GM13976 (cell line): Measurements from ENCODE around the gene RUNX3.

Experiments
- DNase-seq: peaks from one replicate; pipeline ENCODE4 v3.0.0; 2012; ENCODE audit warnings: low spot score
- CTCF ChIP-seq: IDR thresholded peaks from 2 replicates; pipeline ENCODE4 v1.5.1; 2012; ENCODE audit warnings: borderline replicate concordance, mild to moderate bottlenecking; ENCODE audit not compliant: insufficient read depth; ENCODE audit errors: extremely low read depth, missing control alignments, control extremely low read depth
- in situ Hi-C: fragments of 300-500 bp; cut with MboI; formaldehyde crosslinking; loops from one replicate; pipeline ENCODE4 v1.12.0; 2022; ENCODE audit warnings: low sequenced_read_pairs, mixed read lengths, inconsistent platforms; ENCODE audit not compliant: unreplicated experiment

The RUNX3 gene

GRCh38 chr1:24856787-24857506 is 73.1 kb downstream of the RUNX3 start:
- no peak for TF ChIP-seq CTCF
- in situ Hi-C loops, result loop anchor here (10.0 kb wide), 1 partner anchor 178 kb away; no protein-coding TSS in a partner anchor
- no peak for DNase-seq

- TF ChIP-seq CTCF, result no peak
- in situ Hi-C loops, result loop anchor here (10.0 kb wide), 1 partner anchor 179 kb away; no protein-coding TSS in a partner anchor
These were observed 74.6 kb downstream of the RUNX3 start for GRCh38 chr1:24855474-24855873.

GRCh38 chr1:24853649-24854048 is 76.4 kb downstream of the RUNX3 start:
- no peak for TF ChIP-seq CTCF
- no peak for DNase-seq

More at GRCh38 chr1:24855474-24855873, 74.6 kb downstream of the RUNX3 start:
- DNase-seq, result peak; percentile 17

GRCh38 chr1:24850328-24850920 is 79.7 kb downstream of the RUNX3 start:
- no peak for TF ChIP-seq CTCF
- in situ Hi-C loops, result loop anchor here (10.0 kb wide), 1 partner anchor 184 kb away; no protein-coding TSS in a partner anchor
- DNase-seq, result no peak

More at GRCh38 chr1:24853649-24854048, 76.4 kb downstream of the RUNX3 start:
- in situ Hi-C loops, result loop anchor here (10.0 kb wide), 1 partner anchor 181 kb away; no protein-coding TSS in a partner anchor

- peak; percentile 44 for DNase-seq
- in situ Hi-C loops, result loop anchor here (10.0 kb wide), 2 partner anchors 185 to 355 kb away; no protein-coding TSS in a partner anchor
These were observed 80.3 kb downstream of the RUNX3 start for GRCh38 chr1:24849672-24850295.

More at GRCh38 chr1:24849672-24850295, 80.3 kb downstream of the RUNX3 start:
- peak; percentile 65 for TF ChIP-seq CTCF
